Measurements from ENCODE around the gene AP1M1. TPM values are rescaled to one million over a fixed set of nuclear protein-coding genes. Genes with fewer than 3 reads are reported as not detected.
"Not testable (repeated sequence)": the region's sequence is repeated elsewhere in the genome, so short reads cannot be mapped to it uniquely, and the experiment has no call there.

The AP1M1 gene
- total RNA-seq, 2 donors from 2014 or later: 20.0 to 24.4 TPM

DNA sequence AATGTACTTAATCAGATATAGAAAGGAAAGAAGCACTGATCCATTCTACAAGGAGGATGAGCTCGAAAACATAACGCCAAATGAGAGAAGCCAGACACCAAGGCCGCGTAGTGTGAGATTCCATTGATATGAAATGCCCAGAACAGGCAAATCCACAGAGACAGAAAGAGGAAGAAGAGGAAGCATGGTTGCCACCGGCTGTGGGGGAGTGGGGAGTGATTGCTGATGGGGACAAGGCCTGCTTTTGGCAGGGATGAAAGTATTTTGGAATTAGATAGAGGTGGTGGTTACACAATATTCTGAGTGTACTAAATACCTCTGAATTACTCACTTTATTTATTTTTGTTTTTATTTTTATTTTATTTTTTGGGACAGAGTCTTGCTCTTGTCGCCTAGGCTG lies 76.7 kb downstream of the AP1M1 start:
- Histone ChIP-seq H3K4me1 (no peaks in the 10 kb centered on the region), H3K9ac (ENCODE audit: low read depth in 2 of 2, low read length in 2 of 2) (no peak overlapping the region), H3K27ac (no peak overlapping the region), H3K36me3 (no peaks in the 10 kb centered on the region), H3K9me3 (no peaks in the 10 kb centered on the region), H3K27me3 (no peaks in the 10 kb centered on the region), H3K4me3 (no peak overlapping the region)
- DNase-seq: no peak
- TF ChIP-seq, protein P1, sequence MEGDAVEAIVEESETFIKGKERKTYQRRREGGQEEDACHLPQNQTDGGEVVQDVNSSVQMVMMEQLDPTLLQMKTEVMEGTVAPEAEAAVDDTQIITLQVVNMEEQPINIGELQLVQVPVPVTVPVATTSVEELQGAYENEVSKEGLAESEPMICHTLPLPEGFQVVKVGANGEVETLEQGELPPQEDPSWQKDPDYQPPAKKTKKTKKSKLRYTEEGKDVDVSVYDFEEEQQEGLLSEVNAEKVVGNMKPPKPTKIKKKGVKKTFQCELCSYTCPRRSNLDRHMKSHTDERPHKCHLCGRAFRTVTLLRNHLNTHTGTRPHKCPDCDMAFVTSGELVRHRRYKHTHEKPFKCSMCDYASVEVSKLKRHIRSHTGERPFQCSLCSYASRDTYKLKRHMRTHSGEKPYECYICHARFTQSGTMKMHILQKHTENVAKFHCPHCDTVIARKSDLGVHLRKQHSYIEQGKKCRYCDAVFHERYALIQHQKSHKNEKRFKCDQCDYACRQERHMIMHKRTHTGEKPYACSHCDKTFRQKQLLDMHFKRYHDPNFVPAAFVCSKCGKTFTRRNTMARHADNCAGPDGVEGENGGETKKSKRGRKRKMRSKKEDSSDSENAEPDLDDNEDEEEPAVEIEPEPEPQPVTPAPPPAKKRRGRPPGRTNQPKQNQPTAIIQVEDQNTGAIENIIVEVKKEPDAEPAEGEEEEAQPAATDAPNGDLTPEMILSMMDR (IDR thresholded peaks at IDR 0.05): no peak
- intact Hi-C loops (cut with DNase I): no loop called here

DNA sequence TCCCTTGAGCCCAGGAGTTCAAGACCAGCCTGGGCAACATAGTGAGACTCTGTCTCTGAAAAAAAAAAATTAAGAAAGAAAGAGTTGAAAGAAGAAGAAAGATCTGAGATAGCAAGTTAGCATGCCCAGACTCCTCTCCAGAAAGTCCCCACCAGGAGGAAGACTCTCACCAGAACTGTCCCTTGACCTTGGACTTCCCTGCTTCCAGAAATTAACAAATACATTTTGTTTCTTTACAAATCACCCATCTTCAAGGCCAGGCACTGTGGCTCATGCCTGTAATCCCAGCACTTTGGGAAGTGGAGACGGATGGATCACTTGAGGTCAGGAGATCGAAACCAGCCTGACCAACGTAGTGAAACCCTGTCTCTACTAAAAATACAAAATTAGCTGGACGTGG lies 82.6 kb downstream of the AP1M1 start:
- no peak for DNase-seq
- Histone ChIP-seq H3K9me3 (no peaks in the 10 kb centered on the region), H3K4me3 (no peak overlapping the region), H3K36me3 (no peaks in the 10 kb centered on the region), H3K27me3 (no peaks in the 10 kb centered on the region), H3K9ac (ENCODE audit: low read depth in 2 of 2, low read length in 2 of 2) (no peak overlapping the region), H3K4me1 (no peaks in the 10 kb centered on the region), H3K27ac (no peak overlapping the region)
- intact Hi-C loops (cut with DNase I): no loop called here
- TF ChIP-seq, protein P1 (IDR thresholded peaks at IDR 0.05): no peak

DNA sequence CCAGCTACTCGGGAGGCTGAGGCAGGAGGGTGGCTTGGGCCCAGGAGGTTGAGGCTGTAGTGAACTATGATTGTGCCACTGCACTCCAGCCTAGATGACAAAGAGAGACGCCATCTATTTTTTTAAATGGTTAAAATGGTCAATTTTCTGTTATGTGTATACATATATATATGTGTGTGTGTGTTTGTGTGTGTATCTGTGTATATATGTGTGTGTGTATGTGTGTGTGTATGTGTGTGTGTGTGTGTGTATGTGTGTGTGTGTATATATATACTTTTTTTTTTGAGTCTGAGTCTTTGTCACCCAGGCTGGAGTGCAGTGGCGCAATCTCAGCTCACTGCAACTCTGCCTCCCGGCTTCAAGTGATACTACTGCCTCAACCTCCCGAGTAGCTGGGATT lies 84.0 kb downstream of the AP1M1 start:
- no peak for DNase-seq
- Histone ChIP-seq H3K27ac (no peak overlapping the region), H3K9ac (ENCODE audit: low read depth in 2 of 2, low read length in 2 of 2) (no peak overlapping the region), H3K4me1 (no peaks in the 10 kb centered on the region), H3K27me3 (no peaks in the 10 kb centered on the region), H3K9me3 (no peaks in the 10 kb centered on the region), H3K36me3 (no peaks in the 10 kb centered on the region), H3K4me3 (no peak overlapping the region)
- intact Hi-C loops (cut with DNase I): no loop called here
- TF ChIP-seq, protein P1 (IDR thresholded peaks at IDR 0.05): no peak

DNA sequence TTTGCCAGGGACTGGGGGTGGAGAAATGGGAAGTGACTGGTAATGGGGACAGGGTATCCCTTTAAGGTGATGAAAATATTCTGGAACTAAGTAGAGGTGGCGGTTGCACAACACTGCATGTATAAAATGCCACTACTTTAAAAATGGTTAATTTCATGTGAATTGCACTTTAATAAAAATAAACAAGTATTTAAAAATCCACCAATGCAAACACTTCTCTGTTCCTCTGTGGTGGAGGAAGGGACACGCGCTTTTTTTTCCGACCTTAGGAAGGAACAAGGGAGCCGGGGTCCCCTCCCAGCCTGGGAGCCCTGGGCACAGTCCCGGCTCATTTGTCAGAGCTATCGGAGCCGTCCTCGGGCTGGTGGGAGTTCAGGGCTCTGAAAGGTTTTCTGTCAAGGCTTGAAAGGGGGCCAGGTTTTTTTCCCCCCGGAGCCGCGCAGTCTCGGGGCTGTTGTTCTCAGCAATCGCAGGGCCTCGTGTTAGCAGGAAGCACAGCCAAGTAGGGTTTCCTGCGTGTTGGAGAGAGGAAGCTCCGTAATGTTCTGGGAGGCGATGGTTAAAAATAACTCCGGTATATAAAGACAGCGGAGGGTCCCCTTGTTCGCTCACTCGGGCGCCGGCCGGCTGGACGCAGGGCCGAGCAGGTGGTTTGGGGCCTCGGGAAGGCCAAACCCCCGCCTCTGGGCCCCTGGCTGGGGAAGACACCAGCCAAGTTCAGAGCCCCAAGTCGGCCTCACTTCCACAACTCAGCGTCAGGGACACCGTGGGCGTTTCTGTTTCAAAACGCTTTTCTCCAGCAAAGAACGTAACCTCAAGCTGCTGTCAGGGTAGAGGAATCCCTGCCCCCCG lies 85.7 kb downstream of the AP1M1 start:
- H3K27ac ChIP-seq: peak overlapping the region; percentile 71
- intact Hi-C loops (cut with DNase I): no loop called here
- DNase-seq: peak; percentile 39

DNA sequence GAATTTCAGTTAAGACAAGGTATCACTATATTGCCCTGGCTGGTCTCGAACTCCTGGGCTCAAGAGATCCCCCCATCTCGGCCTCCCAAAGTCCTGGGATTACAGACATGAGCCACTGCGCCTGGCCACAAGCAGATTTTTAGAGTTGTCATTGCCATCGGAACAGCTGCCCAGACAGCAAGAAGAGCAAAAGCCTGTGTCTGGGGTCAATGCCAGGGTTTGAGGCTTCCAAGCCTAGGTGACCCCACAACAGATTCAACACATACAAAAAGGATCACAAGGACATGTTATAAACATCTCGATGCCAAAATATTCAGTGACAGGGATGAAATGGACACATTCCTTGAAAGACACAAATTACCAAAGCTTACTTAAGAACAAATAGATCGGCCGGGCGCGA lies 86.8 kb downstream of the AP1M1 start:
- Histone ChIP-seq H3K27me3 (no peaks in the 10 kb centered on the region), H3K27ac (peak overlapping the region; percentile 71), H3K4me3 (no peak overlapping the region), H3K36me3 (no peaks in the 10 kb centered on the region), H3K4me1 (no peaks in the 10 kb centered on the region), H3K9ac (ENCODE audit: low read depth in 2 of 2, low read length in 2 of 2) (no peak overlapping the region), H3K9me3 (no peaks in the 10 kb centered on the region)
- DNase-seq: no peak
- intact Hi-C loops (cut with DNase I): no loop called here
- TF ChIP-seq, protein P1 (IDR thresholded peaks at IDR 0.05): no peak

More for the DNA sequence above, 85.7 kb downstream of the AP1M1 start:
- H3K9ac ChIP-seq (ENCODE audit: low read depth in 2 of 2, low read length in 2 of 2): peak overlapping the region; percentile 40 to 49
- TF ChIP-seq, protein P1 (IDR thresholded peaks at IDR 0.05): no peak
- no peaks in the 10 kb centered on the region for H3K9me3 ChIP-seq
- H3K4me1 ChIP-seq: no peaks in the 10 kb centered on the region
- H3K27me3 ChIP-seq: no peaks in the 10 kb centered on the region
- H3K36me3 ChIP-seq: no peaks in the 10 kb centered on the region
- H3K4me3 ChIP-seq: no peak overlapping the region

DNA sequence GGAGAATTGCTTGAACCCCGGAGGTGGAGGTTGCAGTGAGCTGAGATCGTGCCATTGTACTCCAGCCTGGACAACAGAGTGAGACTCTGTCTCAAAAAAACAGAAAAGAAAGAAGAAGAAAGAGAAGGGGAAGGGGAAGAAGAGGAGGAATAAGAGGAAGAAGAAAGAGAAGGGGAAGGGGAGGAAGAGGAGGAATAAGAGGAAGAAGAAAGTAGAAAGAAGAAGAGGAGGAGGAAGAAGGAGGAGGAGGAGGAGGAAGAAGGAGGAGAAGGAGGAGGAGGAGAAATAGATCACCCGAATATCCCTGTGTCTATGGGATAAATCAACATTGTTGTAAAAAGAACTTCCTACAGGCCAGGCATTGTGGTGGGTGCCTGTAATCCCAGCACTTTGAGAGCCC lies 87.4 kb downstream of the AP1M1 start:
- H3K36me3 ChIP-seq; intact Hi-C loops (cut with DNase I); H3K27me3 ChIP-seq; H3K4me3 ChIP-seq; H3K27ac ChIP-seq; H3K4me1 ChIP-seq; H3K9ac ChIP-seq (ENCODE audit: low read depth in 2 of 2, low read length in 2 of 2); H3K9me3 ChIP-seq; DNase-seq: not testable (repeated sequence)

Measured in colonic mucosa (tissue), 4 donors.